LNCAP (cell line): ENCODE results near the gene SPNS2.

Source experiments
- TF ChIP-seq, protein P1 (sequence below): fragments of 450-650 bp; IDR thresholded peaks from 2 replicates; pipeline ENCODE4 v1.5.1; 2017; ENCODE audit warnings: mild to moderate bottlenecking

The SPNS2 gene

GRCh38 chr17:4476511-4477070 lies 22.1 kb upstream of the SPNS2 start:
- TF ChIP-seq, protein P1, sequence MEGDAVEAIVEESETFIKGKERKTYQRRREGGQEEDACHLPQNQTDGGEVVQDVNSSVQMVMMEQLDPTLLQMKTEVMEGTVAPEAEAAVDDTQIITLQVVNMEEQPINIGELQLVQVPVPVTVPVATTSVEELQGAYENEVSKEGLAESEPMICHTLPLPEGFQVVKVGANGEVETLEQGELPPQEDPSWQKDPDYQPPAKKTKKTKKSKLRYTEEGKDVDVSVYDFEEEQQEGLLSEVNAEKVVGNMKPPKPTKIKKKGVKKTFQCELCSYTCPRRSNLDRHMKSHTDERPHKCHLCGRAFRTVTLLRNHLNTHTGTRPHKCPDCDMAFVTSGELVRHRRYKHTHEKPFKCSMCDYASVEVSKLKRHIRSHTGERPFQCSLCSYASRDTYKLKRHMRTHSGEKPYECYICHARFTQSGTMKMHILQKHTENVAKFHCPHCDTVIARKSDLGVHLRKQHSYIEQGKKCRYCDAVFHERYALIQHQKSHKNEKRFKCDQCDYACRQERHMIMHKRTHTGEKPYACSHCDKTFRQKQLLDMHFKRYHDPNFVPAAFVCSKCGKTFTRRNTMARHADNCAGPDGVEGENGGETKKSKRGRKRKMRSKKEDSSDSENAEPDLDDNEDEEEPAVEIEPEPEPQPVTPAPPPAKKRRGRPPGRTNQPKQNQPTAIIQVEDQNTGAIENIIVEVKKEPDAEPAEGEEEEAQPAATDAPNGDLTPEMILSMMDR, result no peak

DNA sequence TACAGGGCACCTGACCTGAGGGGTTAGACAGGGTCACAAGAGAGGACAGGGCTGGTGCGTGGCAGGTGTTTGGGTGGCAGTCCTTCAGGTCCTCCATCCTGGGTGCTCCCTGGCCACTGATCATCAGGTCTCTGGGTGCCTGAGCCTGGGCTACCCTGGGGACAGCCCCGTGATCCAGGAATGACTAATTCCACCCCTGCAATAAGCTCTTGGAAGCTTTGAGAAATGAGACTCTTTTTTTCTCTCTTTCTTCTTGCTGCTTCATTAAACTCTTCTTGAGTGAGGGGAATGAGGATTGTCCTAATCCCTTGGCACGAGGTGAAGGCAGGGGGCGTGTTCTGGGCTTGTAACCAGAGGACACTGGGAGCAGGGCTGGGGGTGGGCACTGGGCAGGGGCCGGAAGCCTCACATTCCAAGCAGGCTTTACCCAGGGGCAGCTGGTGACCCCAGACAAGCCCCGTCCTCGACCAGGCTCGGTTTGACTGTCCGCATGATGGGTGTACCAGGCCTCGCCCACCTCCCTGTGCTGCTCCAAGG lies 21.4 kb upstream of the SPNS2 start:
- TF ChIP-seq, protein P1, result no peak

- TF ChIP-seq, protein P1, result no peak
These were observed 20.3 kb upstream of the SPNS2 start for GRCh38 chr17:4478318-4478830.

- TF ChIP-seq, protein P1, result no peak
These were observed 19.2 kb upstream of the SPNS2 start for GRCh38 chr17:4479340-4479981.

DNA sequence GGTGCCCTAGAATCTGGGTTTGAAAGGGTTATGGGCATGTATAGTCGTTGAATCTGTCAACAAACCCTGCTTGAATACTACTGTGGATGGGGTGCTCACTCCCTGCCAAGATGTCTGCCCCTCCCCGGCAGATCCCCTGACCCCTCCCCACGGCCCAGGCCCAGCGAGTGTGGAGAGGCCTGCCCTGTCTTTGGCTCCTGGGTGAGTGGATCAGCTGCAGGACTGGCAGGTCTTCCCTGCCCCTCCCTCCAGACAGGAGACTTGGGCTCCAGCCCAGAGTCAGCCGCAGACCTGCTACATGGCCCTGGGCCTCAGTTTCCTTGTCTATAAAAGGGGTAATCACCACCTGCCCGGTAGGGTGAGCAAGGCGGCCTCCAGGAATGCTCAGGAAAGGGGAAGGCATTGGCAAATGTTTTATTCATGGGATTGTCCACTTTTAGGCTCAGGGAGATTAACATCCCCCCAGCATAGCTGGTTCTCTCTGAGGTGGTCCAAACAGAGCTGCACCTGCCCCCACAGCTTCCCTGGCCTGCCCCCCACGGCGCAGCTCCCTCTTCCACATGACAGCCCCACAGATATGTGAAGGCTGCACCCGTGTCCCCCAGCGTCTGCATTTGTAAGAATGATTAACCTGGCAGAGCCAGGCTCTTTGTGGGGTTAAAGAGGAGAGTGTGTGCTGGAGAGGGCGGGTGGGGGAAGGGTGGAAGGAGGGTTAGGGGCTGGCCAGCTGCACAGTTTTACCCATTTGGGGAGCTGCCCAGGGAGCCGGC lies 18.5 kb upstream of the SPNS2 start:
- TF ChIP-seq, protein P1, result no peak

DNA sequence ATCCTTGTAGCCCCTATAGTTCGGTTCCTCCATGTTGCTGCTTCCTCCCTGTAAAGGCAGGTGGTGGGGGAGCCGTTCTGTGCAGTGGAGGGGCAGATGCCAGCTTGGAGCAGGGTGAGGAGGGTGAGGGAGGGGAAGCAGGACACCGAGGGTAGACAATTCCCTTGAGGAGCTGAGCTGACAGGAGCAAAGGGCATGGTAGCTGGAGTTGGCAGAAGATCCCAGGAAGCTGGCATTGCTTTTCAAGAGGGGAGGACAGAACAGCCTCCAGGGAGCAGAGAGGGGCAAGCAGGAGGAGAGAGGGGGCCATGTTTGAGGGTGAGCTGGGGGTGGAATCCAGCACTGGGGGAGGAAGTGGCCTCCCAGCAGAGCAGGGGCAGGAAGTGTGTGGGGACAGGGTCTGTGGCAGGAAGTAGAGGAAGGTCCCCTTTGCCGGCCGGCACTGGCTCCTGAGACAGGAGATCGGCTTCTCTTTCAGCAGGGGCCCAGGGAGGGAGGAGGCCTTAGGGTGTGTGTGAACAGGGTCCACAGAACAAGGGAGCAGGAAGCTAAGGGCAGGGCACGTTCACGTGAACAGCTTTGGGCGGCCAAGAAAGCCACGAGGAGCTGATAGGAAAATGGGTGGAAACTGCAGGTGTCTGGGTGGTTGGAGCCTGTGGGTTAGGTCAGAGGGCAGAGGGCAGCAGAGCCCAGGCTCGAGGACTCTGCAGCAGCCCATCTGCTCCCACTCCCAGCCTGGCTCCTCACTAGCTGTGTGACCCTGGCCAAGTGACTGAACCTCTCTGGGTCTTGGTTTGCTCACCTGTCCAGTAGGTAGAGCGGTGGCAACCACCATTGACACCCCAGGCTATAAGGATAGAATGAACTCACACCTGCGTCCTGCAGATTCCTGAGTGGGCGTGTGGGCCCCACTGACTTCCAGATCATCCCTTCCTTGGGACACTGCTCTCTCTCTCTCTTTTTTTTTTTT lies 17.5 kb upstream of the SPNS2 start:
- TF ChIP-seq, protein P1, result no peak
